HG03135 (cell line): ENCODE results near the gene SMTNL2.

ENCODE experiments used
- ATAC-seq: cut with Tn5 transposase; IDR thresholded peaks from one replicate; pipeline ENCODE4 v1.9.1; 2021; ENCODE audit warnings: mild to moderate bottlenecking, moderate library complexity; ENCODE audit not compliant: unreplicated experiment

Gene SMTNL2

GRCh38 chr17:4545217-4545951 is 38.9 kb upstream of the SMTNL2 start:
- ATAC-seq: no peak

GRCh38 chr17:4547118-4547906 is 37.0 kb upstream of the SMTNL2 start:
- ATAC-seq: no peak

- ATAC-seq: no peak
These were observed 36.3 kb upstream of the SMTNL2 start for GRCh38 chr17:4548061-4548461.

DNA sequence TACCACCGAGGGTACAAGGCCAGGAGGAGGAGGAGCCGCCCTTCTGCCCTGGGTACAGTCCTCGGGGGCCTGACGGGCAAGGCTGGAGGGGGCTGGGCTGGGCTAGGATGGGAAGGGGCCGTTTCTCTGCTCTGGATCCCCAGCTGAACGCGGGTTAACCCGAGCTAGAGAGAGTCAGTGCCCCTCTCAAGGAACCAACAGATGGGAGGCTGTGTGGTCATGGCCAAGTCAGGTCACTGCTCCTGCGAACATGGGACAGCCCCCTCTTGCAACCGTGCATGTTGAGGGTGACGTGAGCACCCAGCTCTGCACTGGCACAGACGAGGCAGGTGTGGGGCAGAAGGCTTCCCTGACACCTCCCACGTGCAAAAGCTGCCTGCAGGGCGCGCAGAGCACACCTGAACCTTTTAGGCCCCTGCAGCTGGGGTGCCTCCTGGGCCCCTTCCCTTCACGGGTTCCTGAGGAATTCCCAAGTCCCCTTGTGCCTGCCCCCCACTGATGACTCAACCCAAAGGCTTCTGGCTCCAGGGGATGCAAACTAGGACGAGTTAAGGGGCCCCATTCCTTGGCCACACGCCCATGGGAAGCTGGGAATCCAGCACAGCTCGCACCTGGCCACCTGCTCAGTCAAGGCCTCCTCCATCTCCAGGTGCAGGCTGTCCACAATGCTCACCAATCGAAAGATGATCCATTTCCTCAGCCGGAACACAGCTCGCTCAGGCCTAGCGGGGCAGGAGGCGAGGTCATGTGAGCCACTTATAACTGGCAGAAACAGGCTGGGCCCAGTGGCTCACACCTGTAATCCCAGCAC is 35.4 kb upstream of the SMTNL2 start:
- no peak for ATAC-seq

DNA sequence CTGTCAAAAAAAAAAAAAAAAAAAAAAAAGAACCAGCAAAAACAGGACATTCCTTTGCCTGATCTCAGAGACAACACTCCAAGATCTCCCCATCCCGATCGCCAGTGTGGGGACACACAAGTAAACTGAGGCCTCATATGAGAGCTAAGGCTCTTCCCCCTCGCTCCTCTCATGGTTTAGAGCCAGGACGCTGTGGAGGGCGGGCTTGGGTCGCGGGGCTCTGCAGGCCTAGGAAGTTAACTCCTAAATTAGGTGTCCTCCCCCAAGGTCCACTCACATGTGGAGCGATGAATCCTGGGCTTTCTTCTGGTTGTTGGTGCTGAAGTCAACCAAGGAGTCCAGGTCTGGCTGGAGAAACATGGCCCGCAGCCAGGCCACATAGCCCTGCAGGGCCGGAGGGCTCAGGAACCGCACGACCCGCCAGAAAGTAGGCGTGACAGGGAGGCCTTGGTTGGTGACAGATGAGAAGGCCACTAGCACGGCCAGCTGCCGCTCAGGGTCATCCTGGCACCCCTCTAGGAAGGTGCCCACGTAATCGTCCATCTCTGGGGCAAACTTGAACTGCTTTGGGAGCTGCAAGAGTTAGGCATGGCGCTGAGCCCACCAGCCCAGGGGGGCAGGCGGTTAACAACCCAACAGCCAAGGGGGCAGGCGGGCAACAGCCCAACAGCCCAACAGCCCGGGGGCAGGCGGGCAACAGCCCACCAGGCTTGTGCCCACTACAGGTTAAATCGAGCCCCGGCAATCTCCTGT is 34.4 kb upstream of the SMTNL2 start:
- no peak for ATAC-seq

DNA sequence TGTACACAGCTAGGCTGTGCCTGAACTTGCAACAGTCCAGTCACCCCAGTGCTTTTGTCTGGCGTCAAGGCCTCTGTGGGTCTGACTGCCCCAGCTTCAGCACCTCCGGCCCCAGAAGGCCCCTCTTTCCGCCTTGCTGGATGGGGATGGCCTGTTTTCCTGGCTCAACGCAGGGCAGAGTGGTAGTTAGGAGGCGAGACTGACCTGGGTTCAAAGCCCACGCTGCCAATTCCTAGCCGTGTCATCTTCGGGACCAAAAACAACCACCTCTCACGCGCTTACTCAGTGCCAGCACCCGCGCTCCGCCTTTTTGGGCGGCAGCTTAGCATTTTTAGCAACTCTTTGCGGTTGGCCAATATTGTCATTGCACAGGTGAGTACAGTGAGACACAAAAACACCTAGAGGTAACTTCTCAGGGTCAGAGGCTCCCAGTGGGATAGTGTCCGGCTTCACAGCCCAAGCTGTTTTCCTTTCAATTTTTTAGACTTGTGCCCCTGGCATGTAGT is 33.7 kb upstream of the SMTNL2 start:
- ATAC-seq: no peak

- ATAC-seq: no peak
These were observed 33.2 kb upstream of the SMTNL2 start for GRCh38 chr17:4551141-4551540.

DNA sequence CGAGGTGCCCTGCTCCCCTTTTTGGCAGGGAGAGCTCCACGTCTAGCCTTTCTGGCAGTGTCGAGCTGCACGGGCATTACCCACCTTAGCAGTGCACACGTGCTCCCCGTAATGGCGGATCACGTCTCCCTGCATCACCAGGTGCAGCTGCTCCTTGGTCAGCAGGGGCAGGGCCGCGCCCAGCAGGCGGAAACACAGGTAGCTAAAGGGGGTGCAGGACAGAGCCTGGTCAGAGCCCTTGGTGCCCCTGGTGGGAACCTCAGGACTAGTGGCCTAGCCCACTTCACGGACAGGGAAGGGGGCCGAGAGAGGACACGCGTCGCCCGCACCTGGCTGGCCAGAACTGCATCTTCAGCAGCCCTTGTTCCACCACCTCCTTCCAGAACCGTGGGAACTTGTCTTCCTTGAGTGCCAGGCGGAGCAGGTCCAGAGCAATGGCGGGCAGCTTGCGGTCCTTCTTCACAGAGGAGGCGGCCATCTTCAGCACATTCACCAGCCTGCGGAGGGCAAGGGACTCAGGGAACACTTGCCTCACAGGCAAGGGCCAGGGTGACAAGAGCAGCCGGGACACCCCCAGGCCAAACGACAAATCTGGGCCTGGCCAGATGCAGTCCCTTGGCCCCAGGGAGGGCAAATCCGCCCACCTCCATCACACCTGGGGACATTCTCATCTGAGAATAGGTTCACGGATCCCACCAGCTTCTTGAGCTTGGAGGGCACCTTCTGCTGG is 32.4 kb upstream of the SMTNL2 start:
- no peak for ATAC-seq

GRCh38 chr17:4553669-4554068 is 30.7 kb upstream of the SMTNL2 start:
- ATAC-seq: no peak

DNA sequence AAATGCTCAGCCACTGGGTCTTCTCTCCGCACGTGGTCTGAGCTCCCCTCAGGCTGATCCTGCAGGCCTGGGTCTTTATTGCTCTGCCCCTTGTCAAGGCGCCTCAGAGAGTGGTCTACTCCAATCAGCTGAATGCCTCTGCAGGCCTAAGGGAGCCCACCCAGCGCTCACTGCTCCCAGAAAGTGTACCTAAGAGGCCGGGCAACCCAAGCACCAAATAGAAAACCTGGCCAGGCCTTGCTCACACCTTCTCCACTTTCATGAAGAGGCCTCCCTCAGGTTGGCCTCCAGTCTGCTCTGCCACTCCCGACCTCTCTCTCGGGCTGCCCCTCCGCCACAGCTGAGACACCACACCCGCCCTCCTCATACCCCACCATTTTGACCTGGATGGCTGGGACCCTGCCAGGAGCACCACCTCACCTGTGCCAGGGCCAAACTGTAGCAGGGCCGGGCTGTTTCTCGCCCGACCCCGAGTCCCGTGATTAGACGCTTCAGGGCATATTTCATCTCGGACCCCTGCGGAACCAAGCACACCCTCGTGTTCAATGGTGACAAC is 29.8 kb upstream of the SMTNL2 start:
- no peak for ATAC-seq

DNA sequence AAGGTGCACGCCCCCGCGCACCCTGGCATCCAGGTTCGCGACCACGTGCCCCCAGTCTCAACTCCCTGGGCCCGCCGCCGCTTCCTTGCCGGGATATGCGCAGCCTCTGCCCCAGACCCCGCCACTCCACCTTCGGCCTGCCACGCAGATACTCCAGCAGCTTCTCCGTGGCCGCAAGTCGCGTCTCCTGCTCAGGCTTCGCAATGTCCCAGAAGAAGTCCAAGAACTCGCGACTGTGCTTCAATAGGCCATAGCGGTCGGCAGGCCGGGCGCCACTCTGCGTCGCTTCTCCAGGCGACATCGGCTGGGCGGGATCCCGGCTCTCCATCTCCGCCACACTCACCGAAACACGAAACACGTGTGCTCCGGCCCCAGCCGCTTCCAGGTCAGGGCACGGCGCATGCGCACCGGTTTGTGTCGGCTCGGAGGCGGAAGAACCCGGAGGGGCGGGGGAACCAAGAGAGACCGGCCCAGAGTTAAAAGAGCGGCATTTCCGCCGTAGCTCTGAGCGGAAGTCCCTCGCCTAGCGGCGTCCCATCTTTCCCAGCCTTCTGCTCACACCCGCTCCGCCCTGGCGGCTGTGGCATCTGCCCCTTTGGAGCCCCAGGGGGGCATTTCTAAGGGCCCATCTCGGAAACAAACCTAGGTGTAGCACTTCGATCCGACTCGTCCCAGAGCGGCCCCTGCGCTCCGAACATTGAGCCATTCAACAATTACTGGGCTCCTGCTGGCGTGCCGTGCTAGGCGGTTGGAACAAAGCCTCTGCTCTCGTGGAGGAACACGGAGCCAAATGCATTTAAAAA is 29.1 kb upstream of the SMTNL2 start, which contains the start of gene MYBBP1A:
Gene MYBBP1A (minus strand): TSS at position 388 of the 803 bp plus-strand sequence. CDS start 60 bp downstream, at position 328.
- ATAC-seq: peak; percentile 81

DNA sequence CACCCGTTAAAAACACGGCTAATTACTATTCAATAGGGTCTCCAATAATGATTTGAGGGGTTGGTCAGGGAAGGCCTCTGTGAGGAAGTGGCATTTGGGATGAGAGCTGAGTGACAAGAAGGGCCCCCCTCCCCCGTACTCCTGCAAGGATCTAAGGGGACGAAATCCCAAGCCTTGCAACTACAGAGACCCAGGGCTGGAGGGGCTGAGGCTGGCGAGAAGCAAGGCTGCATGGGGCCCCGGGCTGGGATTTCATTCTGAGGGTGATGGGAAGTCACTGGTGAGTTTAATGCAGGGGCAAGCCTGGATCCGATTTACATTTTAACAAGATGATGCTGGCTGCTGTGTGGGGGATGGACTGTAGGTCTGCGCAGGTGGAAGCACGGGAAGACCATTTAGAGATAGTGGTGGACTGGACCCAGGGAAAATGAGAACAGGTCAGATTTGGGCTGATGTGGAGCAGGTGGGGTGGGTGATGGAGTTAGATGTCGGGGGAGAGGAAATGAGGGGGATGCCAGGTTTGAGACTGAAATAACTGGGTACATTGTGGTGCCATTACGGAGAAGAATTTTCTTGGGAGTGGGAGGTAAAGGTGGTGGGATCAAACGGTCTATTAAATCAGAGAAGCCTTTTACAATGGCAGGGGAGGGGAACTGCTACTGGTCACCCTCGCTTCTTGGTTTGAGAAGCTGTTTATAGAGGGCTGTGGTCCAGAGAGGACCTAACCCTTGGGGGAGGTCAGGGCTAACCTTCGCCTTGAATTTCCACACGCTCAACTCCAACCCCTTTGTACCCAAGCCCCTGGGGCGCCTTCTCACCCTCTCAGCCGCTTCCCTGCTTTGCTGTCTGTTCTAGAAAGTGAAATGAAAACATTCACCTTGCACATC is 28.2 kb upstream of the SMTNL2 start:
- no peak for ATAC-seq

DNA sequence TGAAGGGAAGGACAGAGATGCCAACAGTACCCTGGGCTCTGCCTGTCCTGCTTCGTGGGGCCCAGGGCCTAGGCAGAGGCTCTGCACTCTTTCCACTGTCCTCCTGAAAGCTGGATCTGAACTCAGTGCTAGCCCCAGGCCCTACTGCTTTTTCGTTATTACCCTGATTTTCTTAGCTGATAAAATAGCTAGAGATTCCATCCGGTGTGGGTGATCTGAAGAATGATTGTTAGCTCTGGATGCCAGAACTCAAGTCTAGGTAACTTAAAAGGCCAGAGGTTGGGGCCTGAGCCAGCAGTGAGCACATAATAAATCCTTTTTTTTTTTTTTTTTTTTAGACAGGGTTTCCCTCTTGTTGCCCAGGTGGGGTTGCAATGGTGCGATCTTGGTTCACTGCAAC is 27.3 kb upstream of the SMTNL2 start:
- ATAC-seq: no peak

DNA sequence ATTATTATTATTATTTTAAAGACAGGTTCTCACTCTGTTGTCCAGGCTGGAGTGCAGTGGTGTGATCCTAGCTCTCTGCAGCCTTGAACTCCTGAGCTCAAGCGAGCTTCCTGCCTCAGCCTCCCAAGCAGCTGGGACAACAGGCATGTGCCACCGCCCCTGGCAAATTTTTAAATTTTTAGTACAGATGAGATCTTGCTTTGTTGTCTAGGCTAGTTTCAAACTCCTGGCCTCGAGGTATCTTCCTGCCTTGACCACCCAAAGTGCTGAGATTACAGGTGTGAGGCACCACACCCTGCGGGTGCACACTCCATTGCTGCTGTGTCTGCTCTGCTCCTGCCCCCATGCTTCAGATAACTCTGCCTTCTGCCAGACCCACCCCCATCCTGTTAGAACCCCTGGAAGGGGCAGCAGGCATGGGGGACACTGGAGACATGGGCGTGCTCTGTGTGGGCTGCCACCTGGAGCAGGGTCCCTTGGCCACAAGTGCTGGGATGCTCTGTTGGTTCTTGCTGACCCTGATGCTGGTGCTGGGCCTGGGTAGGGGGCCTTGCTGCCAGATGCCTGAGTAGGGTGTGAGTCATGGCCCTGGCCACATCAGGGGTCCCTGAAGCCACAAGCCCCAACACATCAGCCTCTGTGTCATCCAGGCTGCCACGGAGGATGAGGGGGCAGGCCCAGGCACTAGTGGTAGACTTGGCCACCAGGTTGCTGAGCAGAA is 26.5 kb upstream of the SMTNL2 start:
- no peak for ATAC-seq

DNA sequence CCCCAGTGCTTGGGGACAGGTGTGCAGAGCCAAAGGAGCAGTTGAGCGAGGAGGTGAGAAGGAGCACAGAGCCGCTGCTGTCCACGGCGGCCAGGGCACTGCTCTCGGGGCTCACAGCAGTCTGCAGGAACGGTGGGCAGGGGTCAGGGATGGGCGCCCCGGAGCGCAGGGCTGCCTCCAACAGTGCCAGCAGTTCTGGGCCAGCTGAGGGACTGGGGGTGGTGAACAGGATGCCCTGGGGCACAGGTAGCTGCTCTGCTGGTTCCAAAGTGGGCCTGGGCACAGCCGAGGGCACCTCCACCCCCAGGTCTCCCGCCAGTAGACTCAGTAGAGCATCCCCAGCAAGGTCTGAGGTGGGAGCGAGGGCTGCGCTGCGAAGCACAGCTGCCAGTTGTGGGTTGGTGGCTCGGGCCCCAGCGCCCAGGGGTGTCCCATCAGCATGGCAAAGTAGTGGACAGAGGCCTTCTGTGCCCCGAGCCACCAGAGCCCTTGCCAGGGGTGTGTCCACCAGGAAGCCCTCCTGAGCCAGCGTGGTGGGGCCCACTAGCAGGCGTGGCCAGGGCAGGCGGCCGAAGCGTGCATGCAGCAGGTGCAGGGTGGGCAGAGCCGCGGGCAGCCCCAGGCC is 25.9 kb upstream of the SMTNL2 start:
- ATAC-seq: no peak

GRCh38 chr17:4559139-4559791 is 25.1 kb upstream of the SMTNL2 start:
- no peak for ATAC-seq
